WERI-Rb-1 (cell line): ENCODE measurements around the gene FBXL2.

Experiments
- DNase-seq: peaks from one replicate; pipeline ENCODE4 v3.0.0-alpha.2; 2020
- H3K27ac ChIP-seq: fragments of 250-450 bp; sonication (Bioruptor Pico); 2 replicates; pipeline ENCODE4 v1.5.1; 2020; ENCODE audit warnings: mild to moderate bottlenecking, moderate library complexity
- H3K27me3 ChIP-seq: fragments of 250-450 bp; sonication (Bioruptor Pico); 2 replicates; pipeline ENCODE4 v1.5.1; 2021; ENCODE audit warnings: mild to moderate bottlenecking, low read depth, moderate library complexity; ENCODE audit not compliant: insufficient read depth, severe bottlenecking
- H3K36me3 ChIP-seq: fragments of 250-450 bp; sonication (Bioruptor Pico); 2 replicates; pipeline ENCODE4 v1.5.1; 2020; ENCODE audit warnings: mild to moderate bottlenecking, moderate library complexity
- H3K4me3 ChIP-seq: 2 replicates; pipeline ENCODE4 v1.5.1; 2011; ENCODE audit warnings: low read depth, mild to moderate bottlenecking, control low read depth, low read length
- H3K9me3 ChIP-seq: fragments of 250-450 bp; sonication (Bioruptor Pico); 2 replicates; pipeline ENCODE4 v1.5.1; 2021; ENCODE audit warnings: mild to moderate bottlenecking, moderate library complexity; ENCODE audit not compliant: severe bottlenecking
- CTCF ChIP-seq: IDR thresholded peaks from 2 replicates; pipeline ENCODE4 v1.5.1; 2011; ENCODE audit warnings: low read depth, mild to moderate bottlenecking, control low read depth, inconsistent platforms, low read length

Gene FBXL2

GRCh38 chr3:33433843-33434242 lies 156.6 kb downstream of the FBXL2 start:
- H3K9me3 ChIP-seq, result no peaks in the 10 kb centered on the region
- no peak overlapping the region for H3K27ac ChIP-seq
- no peak for TF ChIP-seq CTCF
- no peaks in the 10 kb centered on the region for H3K27me3 ChIP-seq
- no peaks in the 10 kb centered on the region for H3K36me3 ChIP-seq
- no peak overlapping the region for H3K4me3 ChIP-seq
- no peak for DNase-seq
